Kidney glomerular epithelial cell (primary cell): ENCODE data around the gene HRG.

Source experiments
- DNase-seq: peaks from one replicate; lab custom pipeline; 2025; lab: John Stamatoyannopoulos, UW

The HRG gene

GRCh38 chr3:186638259-186638658 lies 27.6 kb upstream of the HRG start:
- no peak for DNase-seq

GRCh38 chr3:186639778-186640472 lies 25.9 kb upstream of the HRG start, which contains the start of gene FETUB:
FETUB (plus strand) TSS chr3:186640399; CDS start chr3:186640461, 62 bp downstream.
- DNase-seq = no peak

- DNase-seq = no peak
Measured at GRCh38 chr3:186640473-186640818, 25.4 kb upstream of the HRG start.

- DNase-seq = no peak
Measured at GRCh38 chr3:186640929-186641328, 24.9 kb upstream of the HRG start.

- no peak for DNase-seq
Measured at GRCh38 chr3:186642014-186642413, 23.8 kb upstream of the HRG start.

- no peak for DNase-seq
Measured at GRCh38 chr3:186643493-186643892, 22.3 kb upstream of the HRG start.

- DNase-seq = no peak
Measured at GRCh38 chr3:186644683-186645082, 21.1 kb upstream of the HRG start.

GRCh38 chr3:186646106-186646505 lies 19.7 kb upstream of the HRG start:
- DNase-seq = no peak

GRCh38 chr3:186646841-186647240 lies 19.0 kb upstream of the HRG start:
- no peak for DNase-seq

- DNase-seq = no peak
Measured at GRCh38 chr3:186648851-186649250, 17.0 kb upstream of the HRG start.

GRCh38 chr3:186651678-186652215 lies 14.1 kb upstream of the HRG start:
- DNase-seq = no peak

GRCh38 chr3:186653080-186653707 lies 12.6 kb upstream of the HRG start:
- no peak for DNase-seq

- no peak for DNase-seq
Measured at GRCh38 chr3:186653984-186654383, 11.8 kb upstream of the HRG start.

- DNase-seq = no peak
Measured at GRCh38 chr3:186663361-186664118, 2.3 kb upstream of the HRG start.

GRCh38 chr3:186664119-186664495 lies 1.7 kb upstream of the HRG start:
- DNase-seq = no peak

GRCh38 chr3:186664506-186664905 lies 1.3 kb upstream of the HRG start:
- DNase-seq = no peak

- DNase-seq = no peak
Measured at GRCh38 chr3:186668426-186668825, 2.6 kb downstream of the HRG start.

- no peak for DNase-seq
Measured at GRCh38 chr3:186669378-186670084, 3.7 kb downstream of the HRG start.

GRCh38 chr3:186670155-186670554 lies 4.3 kb downstream of the HRG start:
- DNase-seq = no peak

- no peak for DNase-seq
Measured at GRCh38 chr3:186671051-186671450, 5.2 kb downstream of the HRG start.

GRCh38 chr3:186678604-186679003 lies 12.8 kb downstream of the HRG start:
- no peak for DNase-seq

GRCh38 chr3:186679151-186679550 lies 13.3 kb downstream of the HRG start:
- no peak for DNase-seq
